ENCODE results near the gene CXCL3. TPM values are rescaled to one million over a fixed set of nuclear protein-coding genes. Genes with fewer than 3 reads are reported as not detected.
A peak's percentile ranks its signal among the peaks of the same experiment; 100 is the strongest.

Gene CXCL3
- total and polyA plus RNA-seq, 9 of the 15 experiments (the other 6 are each of a cell fraction or from before 2014, with no cell fraction given): 2.3 to 8.9 (median 6.1) TPM

GRCh38 chr4:74059161-74059829 lies 20.8 kb upstream of the CXCL3 start (continued):
- TF ChIP-seq REST (IDR thresholded peaks at IDR 0.05; ENCODE audit: borderline replicate concordance): no peak
- no peak for TF ChIP-seq REST (CRISPR knock-in tag; IDR thresholded peaks at IDR 0.05; ENCODE audit: low read depth)
- TF ChIP-seq ZNF740 (CRISPR knock-in tag; IDR thresholded peaks at IDR 0.05): no peak
- TF ChIP-seq ZNF740 (tag; IDR thresholded peaks at IDR 0.05): peak in 1 of 2 experiments; percentile 78; a peak in 1 of 4 replicates
- no peak for TF ChIP-seq SMARCE1 (IDR thresholded peaks at IDR 0.05)
- no peak for TF ChIP-seq TAF15 (IDR thresholded peaks at IDR 0.05; ENCODE audit: low read depth, low read length)
- no peak for TF ChIP-seq HEY1 (CRISPR knock-in tag; IDR thresholded peaks at IDR 0.05; ENCODE audit: borderline replicate concordance)
- TF ChIP-seq CHD1 (IDR thresholded peaks at IDR 0.05; ENCODE audit: low read length): no peak
- 0 out of 2 replicates have a peak, but pooled peaks have one; percentile 45 for TF ChIP-seq MEF2D (tag; conservative IDR thresholded peaks at IDR 0.05; ENCODE audit: low read depth)
- TF ChIP-seq ZNF24 (IDR thresholded peaks at IDR 0.05): no peak
- 0 out of 2 replicates have a peak, but pooled peaks have one; percentile 41 for TF ChIP-seq SMAD3 (CRISPR knock-in tag; conservative IDR thresholded peaks at IDR 0.05)
- no peak for TF ChIP-seq RNF2 (IDR thresholded peaks at IDR 0.05)
- no peak for TF ChIP-seq PRDM10 (IDR thresholded peaks at IDR 0.05; ENCODE audit: partially characterized antibody)
- TF ChIP-seq TRIM24 (IDR thresholded peaks at IDR 0.05): no peak
- no peak for TF ChIP-seq HDAC6 (IDR thresholded peaks at IDR 0.05; ENCODE audit: low read depth, low read length)

Measured in K562 (cell line).